ENCODE results near the gene LIMS2. TPM values are rescaled to one million over a fixed set of nuclear protein-coding genes. Genes with fewer than 3 reads are reported as not detected.
A peak's percentile ranks its signal among the peaks of the same experiment; 100 is the strongest.

LIMS2 gene
- polyA plus RNA-seq, 1 donor (not counting 4 experiments of a cell fraction or from before 2014, with no cell fraction given) = not detected

- no peak for TF ChIP-seq EZH2 (IDR thresholded peaks at IDR 0.05; ENCODE audit: low read length)
- no peak for TF ChIP-seq CTCF (optimal IDR thresholded peaks at IDR 0.05 in 1 of 3, IDR thresholded peaks at IDR 0.05 in 1 of 3, conservative IDR thresholded peaks at IDR 0.05 in 1 of 3; ENCODE audit: extremely low read depth in 1 of 3, insufficient read depth in 2 of 3, low read length in 3 of 3)
- H3K9me3 ChIP-seq (ENCODE audit: control insufficient read depth, low read depth, low read length) = no peaks in the 10 kb centered on the region
- H3K79me2 ChIP-seq (ENCODE audit: control insufficient read depth, insufficient read depth, low read length) = peaks cover 12% of the 10 kb centered on the region
- peak overlapping the region; percentile 56 to 91 (median 75) for H3K4me3 ChIP-seq (ENCODE audit: control insufficient read depth in 2 of 3, extremely low read depth in 1 of 3, insufficient read depth in 2 of 3, low read depth in 1 of 3, low read length in 3 of 3)
- no peaks in the 10 kb centered on the region for H3K9me1 ChIP-seq (ENCODE audit: control insufficient read depth, extremely low read depth, insufficient read depth, low read length)
- FAIRE-seq (no peak), DNase-seq (ENCODE audit: low read depth, low spot score) (no peak)
- H3K4me2 ChIP-seq (ENCODE audit: control insufficient read depth, extremely low read depth, insufficient read depth, low read depth, low read length) = peak overlapping the region; percentile 97
- peak overlapping the region; percentile 85 for H3K27ac ChIP-seq (ENCODE audit: control insufficient read depth, insufficient read depth, low read length)
- peaks cover 0 to 3% of the 10 kb centered on the region in 2 experiments for H3K36me3 ChIP-seq (ENCODE audit: control insufficient read depth in 2 of 2, extremely low read depth in 1 of 2, insufficient read depth in 2 of 2, low read length in 2 of 2)
- no peaks in the 10 kb centered on the region for H4K20me1 ChIP-seq (ENCODE audit: control insufficient read depth, extremely low read depth, insufficient read depth, low read length)
- H3K9ac ChIP-seq (ENCODE audit: control insufficient read depth, extremely low read depth, insufficient read depth, low read length) = peak overlapping the region; percentile 80
- no peaks in the 10 kb centered on the region for H3K27me3 ChIP-seq (ENCODE audit: control insufficient read depth, extremely low read depth, insufficient read depth, low read length)
- dilution Hi-C loops (cut with MboI; ENCODE audit: extremely low pct_ligation_motif_present, low sequenced_read_pairs) = no loop called here
- peak overlapping the region; percentile 98 for H2AFZ ChIP-seq (ENCODE audit: control insufficient read depth, low read length)
- H3K4me1 ChIP-seq (ENCODE audit: control insufficient read depth, extremely low read depth, insufficient read depth, low read length) = peaks cover 20% of the 10 kb centered on the region
Observed at GRCh38 chr2:127700527-127701192, 25.3 kb upstream of the LIMS2 start.

GRCh38 chr2:127698553-127699355 is 23.4 kb upstream of the LIMS2 start:
- H3K9me1 ChIP-seq (ENCODE audit: control insufficient read depth, extremely low read depth, insufficient read depth, low read length) = no peaks in the 10 kb centered on the region
- FAIRE-seq (no peak), DNase-seq (ENCODE audit: low read depth, low spot score) (no peak)
- H3K27ac ChIP-seq (ENCODE audit: control insufficient read depth, insufficient read depth, low read length) = no peak overlapping the region
- no peaks in the 10 kb centered on the region for H3K27me3 ChIP-seq (ENCODE audit: control insufficient read depth, extremely low read depth, insufficient read depth, low read length)
- no peaks in the 10 kb centered on the region for H4K20me1 ChIP-seq (ENCODE audit: control insufficient read depth, extremely low read depth, insufficient read depth, low read length)
- no peak overlapping the region for H3K4me2 ChIP-seq (ENCODE audit: control insufficient read depth, extremely low read depth, insufficient read depth, low read depth, low read length)
- no peak for TF ChIP-seq CTCF (optimal IDR thresholded peaks at IDR 0.05 in 1 of 3, IDR thresholded peaks at IDR 0.05 in 1 of 3, conservative IDR thresholded peaks at IDR 0.05 in 1 of 3; ENCODE audit: extremely low read depth in 1 of 3, insufficient read depth in 2 of 3, low read length in 3 of 3)
- TF ChIP-seq EZH2 (IDR thresholded peaks at IDR 0.05; ENCODE audit: low read length) = no peak
- no peaks in the 10 kb centered on the region for H3K9me3 ChIP-seq (ENCODE audit: control insufficient read depth, low read depth, low read length)
- no peak overlapping the region for H3K9ac ChIP-seq (ENCODE audit: control insufficient read depth, extremely low read depth, insufficient read depth, low read length)
- no peak overlapping the region for H2AFZ ChIP-seq (ENCODE audit: control insufficient read depth, low read length)
- peaks cover 12% of the 10 kb centered on the region for H3K79me2 ChIP-seq (ENCODE audit: control insufficient read depth, insufficient read depth, low read length)
- peaks cover 20% of the 10 kb centered on the region for H3K4me1 ChIP-seq (ENCODE audit: control insufficient read depth, extremely low read depth, insufficient read depth, low read length)
- no peak overlapping the region for H3K4me3 ChIP-seq (ENCODE audit: control insufficient read depth in 2 of 3, extremely low read depth in 1 of 3, insufficient read depth in 2 of 3, low read depth in 1 of 3, low read length in 3 of 3)
- dilution Hi-C loops (cut with MboI; ENCODE audit: extremely low pct_ligation_motif_present, low sequenced_read_pairs) = loop anchor here (25.0 kb wide), 1 partner anchor 111 kb away; no protein-coding TSS in a partner anchor
- peaks cover 0 to 2% of the 10 kb centered on the region in 2 experiments for H3K36me3 ChIP-seq (ENCODE audit: control insufficient read depth in 2 of 2, extremely low read depth in 1 of 2, insufficient read depth in 2 of 2, low read length in 2 of 2)
